Lower leg skin (tissue), 3 donors: ENCODE measurements around the gene SKIL.

Experiments
- POLR2A ChIP-seq, 2 donors: fragments of 450-650 bp; IDR thresholded peaks; one replicate each; pipeline ENCODE4 v1.6.1; 2016 to 2017; ENCODE audit warnings: antibody characterized with exemption in 2 of 2, mild to moderate bottlenecking in 1 of 2, moderate library complexity in 1 of 2
- TF ChIP-seq, protein P1 (sequence below), 3 donors: fragments of 450-650 bp; IDR thresholded peaks; one replicate each; pipeline ENCODE4 v1.5.1; 2016; ENCODE audit warnings: antibody characterized with exemption in 3 of 3, mild to moderate bottlenecking in 3 of 3, moderate library complexity in 2 of 3

DNA sequence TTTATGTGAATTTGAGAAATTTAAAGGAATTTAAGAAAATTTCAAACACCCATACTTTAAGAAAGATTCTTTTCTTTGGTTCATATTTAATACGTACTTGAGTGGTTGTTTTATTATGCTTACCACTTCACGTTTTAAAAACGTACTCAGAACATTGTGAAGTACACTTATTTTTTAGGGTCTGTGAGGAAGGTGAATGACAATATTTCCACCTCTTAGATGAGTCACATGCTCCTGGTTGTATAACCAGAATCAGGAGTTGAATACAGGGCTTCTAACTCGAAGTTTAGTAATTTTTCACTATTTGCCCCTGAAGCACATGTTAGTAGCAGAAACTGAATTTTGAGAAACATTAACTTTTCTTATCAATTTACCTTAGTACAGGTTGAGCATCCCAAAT lies 7.5 kb downstream of the SKIL start:
- TF ChIP-seq, protein P1, sequence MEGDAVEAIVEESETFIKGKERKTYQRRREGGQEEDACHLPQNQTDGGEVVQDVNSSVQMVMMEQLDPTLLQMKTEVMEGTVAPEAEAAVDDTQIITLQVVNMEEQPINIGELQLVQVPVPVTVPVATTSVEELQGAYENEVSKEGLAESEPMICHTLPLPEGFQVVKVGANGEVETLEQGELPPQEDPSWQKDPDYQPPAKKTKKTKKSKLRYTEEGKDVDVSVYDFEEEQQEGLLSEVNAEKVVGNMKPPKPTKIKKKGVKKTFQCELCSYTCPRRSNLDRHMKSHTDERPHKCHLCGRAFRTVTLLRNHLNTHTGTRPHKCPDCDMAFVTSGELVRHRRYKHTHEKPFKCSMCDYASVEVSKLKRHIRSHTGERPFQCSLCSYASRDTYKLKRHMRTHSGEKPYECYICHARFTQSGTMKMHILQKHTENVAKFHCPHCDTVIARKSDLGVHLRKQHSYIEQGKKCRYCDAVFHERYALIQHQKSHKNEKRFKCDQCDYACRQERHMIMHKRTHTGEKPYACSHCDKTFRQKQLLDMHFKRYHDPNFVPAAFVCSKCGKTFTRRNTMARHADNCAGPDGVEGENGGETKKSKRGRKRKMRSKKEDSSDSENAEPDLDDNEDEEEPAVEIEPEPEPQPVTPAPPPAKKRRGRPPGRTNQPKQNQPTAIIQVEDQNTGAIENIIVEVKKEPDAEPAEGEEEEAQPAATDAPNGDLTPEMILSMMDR (IDR thresholded peaks at IDR 0.05), result no peak
- no peak for TF ChIP-seq POLR2A (IDR thresholded peaks at IDR 0.05)
